DND-41 (cell line): ENCODE results near the gene OGFOD1.
"Not testable (repeated sequence)": the region's sequence is repeated elsewhere in the genome, so short reads cannot be mapped to it uniquely, and the experiment has no call there.

ENCODE experiments used
- ATAC-seq: fragments of 200-7000 bp; cut with Tn5 transposase; 3 replicates; pipeline ENCODE4 v1.9.1; 2021; ENCODE audit warnings: low read depth; ENCODE audit not compliant: insufficient read depth
- DNase-seq: peaks from one replicate; pipeline ENCODE4 v3.0.0-alpha.2; 2020
- H2AFZ ChIP-seq: 2 replicates; pipeline ENCODE4 v1.6.0; 2012; ENCODE audit warnings: low read depth, low read length
- H3K27ac ChIP-seq: 2 replicates; pipeline ENCODE4 v1.5.1; 2012; ENCODE audit warnings: low read length, inconsistent platforms
- H3K27me3 ChIP-seq: fragments of 200-600 bp; sonication (generic); 2 replicates; pipeline ENCODE4 v1.6.0; 2012; ENCODE audit warnings: low read length, mild to moderate bottlenecking, inconsistent platforms; ENCODE audit not compliant: insufficient read depth, poor library complexity
- H3K36me3 ChIP-seq: 2 replicates; pipeline ENCODE4 v1.5.1; 2012; ENCODE audit warnings: low read length, inconsistent platforms; ENCODE audit not compliant: insufficient read depth
- H3K4me1 ChIP-seq: 2 replicates; pipeline ENCODE4 v1.5.1; 2012; ENCODE audit warnings: mild to moderate bottlenecking, low read length; ENCODE audit not compliant: insufficient read depth
- H3K4me2 ChIP-seq: 2 replicates; pipeline ENCODE4 v1.6.0; 2012; ENCODE audit warnings: mild to moderate bottlenecking, moderate library complexity, low read length, inconsistent platforms; ENCODE audit not compliant: insufficient read depth
- H3K4me3 ChIP-seq, 2 experiments: fragments of 200-600 bp in 1 of 2; shearing (Covaris generic) in 1 of 2; 2 replicates each; pipeline ENCODE4 v1.5.1; 2012 to 2016; ENCODE audit warnings: inconsistent platforms in 2 of 2, low read length in 2 of 2, mild to moderate bottlenecking in 2 of 2, low read depth in 1 of 2, moderate library complexity in 1 of 2
- H3K79me2 ChIP-seq: 2 replicates; pipeline ENCODE4 v1.6.0; 2012; ENCODE audit warnings: low read length, inconsistent platforms; ENCODE audit not compliant: insufficient read depth
- H3K9ac ChIP-seq: 2 replicates; pipeline ENCODE4 v1.6.0; 2012; ENCODE audit warnings: low read depth, mild to moderate bottlenecking, inconsistent platforms, low read length, moderate library complexity
- H3K9me3 ChIP-seq: 2 replicates; pipeline ENCODE4 v1.5.1; 2012; ENCODE audit warnings: low read length, moderate library complexity, mild to moderate bottlenecking, inconsistent platforms; ENCODE audit not compliant: insufficient read depth, severe bottlenecking
- H4K20me1 ChIP-seq: 2 replicates; pipeline ENCODE4 v1.6.0; 2012; ENCODE audit warnings: low read length; ENCODE audit not compliant: insufficient read depth
- EZH2 ChIP-seq: IDR thresholded peaks from 3 replicates; pipeline ENCODE4 v1.6.1; 2012; ENCODE audit warnings: borderline replicate concordance, low read depth, mild to moderate bottlenecking, moderate library complexity, low read length, inconsistent platforms; ENCODE audit not compliant: severe bottlenecking
- TF ChIP-seq, protein P1 (sequence below): IDR thresholded peaks from 2 replicates; pipeline ENCODE4 v1.5.1; 2012; ENCODE audit warnings: borderline replicate concordance, low read length, moderate library complexity, mild to moderate bottlenecking; ENCODE audit not compliant: poor library complexity, severe bottlenecking; ENCODE audit errors: extremely low read depth

Gene OGFOD1

DNA sequence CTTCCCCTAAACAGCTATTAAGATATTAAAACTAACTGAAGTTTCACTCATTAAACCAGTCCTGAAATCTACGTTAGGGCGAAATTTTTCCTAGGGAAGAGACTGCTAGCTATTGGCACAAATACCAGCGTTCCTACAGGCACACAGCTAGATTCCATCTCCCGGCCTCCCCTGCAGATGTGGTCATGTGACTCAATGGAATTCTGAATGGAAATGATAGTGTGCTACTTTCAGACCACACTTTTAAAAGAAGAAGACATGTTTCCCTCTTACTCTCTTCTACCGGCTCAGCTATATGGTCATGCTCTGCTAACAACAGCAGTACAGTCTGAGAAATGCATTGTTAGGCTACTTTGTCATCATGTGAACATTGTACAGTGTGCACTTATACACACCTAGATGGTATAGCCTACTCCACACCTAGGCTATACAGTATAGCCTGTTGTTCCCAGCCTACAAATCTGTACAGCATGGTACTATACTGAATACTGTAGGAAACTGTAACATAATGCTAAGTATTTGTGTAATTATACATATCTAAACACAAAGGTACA is 31.4 kb downstream of the OGFOD1 start:
- TF ChIP-seq, protein P1, sequence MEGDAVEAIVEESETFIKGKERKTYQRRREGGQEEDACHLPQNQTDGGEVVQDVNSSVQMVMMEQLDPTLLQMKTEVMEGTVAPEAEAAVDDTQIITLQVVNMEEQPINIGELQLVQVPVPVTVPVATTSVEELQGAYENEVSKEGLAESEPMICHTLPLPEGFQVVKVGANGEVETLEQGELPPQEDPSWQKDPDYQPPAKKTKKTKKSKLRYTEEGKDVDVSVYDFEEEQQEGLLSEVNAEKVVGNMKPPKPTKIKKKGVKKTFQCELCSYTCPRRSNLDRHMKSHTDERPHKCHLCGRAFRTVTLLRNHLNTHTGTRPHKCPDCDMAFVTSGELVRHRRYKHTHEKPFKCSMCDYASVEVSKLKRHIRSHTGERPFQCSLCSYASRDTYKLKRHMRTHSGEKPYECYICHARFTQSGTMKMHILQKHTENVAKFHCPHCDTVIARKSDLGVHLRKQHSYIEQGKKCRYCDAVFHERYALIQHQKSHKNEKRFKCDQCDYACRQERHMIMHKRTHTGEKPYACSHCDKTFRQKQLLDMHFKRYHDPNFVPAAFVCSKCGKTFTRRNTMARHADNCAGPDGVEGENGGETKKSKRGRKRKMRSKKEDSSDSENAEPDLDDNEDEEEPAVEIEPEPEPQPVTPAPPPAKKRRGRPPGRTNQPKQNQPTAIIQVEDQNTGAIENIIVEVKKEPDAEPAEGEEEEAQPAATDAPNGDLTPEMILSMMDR, result no peak
- TF ChIP-seq EZH2, result no peak
- no peak overlapping the region for H3K27ac ChIP-seq

DNA sequence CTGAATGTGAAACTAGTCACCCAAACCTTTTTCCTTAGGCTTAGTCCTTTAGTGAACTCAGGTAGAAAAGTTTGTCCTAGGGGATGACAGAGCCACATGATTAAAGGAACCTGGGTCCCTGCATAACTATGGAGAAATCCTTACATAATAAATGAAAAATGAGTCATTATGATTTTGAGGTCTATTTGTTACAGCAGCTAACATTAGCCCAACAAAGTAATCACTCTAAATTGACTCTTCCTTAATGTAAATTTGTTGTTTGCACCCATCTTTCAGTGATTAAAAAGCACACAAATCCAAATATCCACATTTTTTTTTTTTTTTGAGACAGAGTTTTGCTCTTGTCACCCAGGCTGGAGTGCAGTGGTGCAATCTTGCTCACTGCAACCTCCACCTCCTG is 32.0 kb downstream of the OGFOD1 start:
- Histone ChIP-seq H3K4me2 (no peak overlapping the region), H3K27ac (no peak overlapping the region), H3K27me3 (no peaks in the 10 kb centered on the region), H2AFZ (no peak overlapping the region), H3K9me3 (no peaks in the 10 kb centered on the region), H3K36me3 (peaks cover 39% of the 10 kb centered on the region), H3K9ac (no peak overlapping the region), H3K4me3 (no peak overlapping the region), H4K20me1 (no peaks in the 10 kb centered on the region), H3K4me1 (no peaks in the 10 kb centered on the region), H3K79me2 (no peaks in the 10 kb centered on the region)
- TF ChIP-seq, protein P1, result no peak
- no peak for TF ChIP-seq EZH2
- DNase-seq (no peak), ATAC-seq (no peak)

More for the DNA sequence above, 31.4 kb downstream of the OGFOD1 start:
- Histone ChIP-seq H3K4me1 (no peaks in the 10 kb centered on the region), H3K36me3 (peaks cover 44% of the 10 kb centered on the region), H3K9ac (no peak overlapping the region), H3K4me2 (no peak overlapping the region), H3K9me3 (no peaks in the 10 kb centered on the region), H3K27me3 (no peaks in the 10 kb centered on the region), H3K4me3 (no peak overlapping the region), H4K20me1 (no peaks in the 10 kb centered on the region), H2AFZ (no peak overlapping the region), H3K79me2 (no peaks in the 10 kb centered on the region)
- ATAC-seq, result no peak
- no peak for DNase-seq

DNA sequence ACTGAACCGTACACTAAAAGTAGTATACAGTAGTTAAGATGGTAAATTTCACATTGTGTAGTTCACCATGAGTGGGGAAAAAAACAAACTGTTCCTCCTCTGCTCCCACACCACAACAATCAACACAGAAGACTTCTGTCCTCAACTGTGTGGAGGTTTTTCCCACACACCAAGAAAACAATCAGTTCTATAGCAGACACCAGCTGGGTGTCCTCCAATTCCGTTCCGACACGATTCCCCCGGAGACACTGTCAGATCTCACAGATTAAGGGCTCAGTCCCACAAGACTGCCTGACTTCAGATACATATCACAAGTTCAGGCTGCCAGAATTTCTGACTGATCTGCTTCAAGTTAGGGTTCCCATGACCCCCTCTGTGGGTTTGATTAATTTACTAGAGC is 36.7 kb downstream of the OGFOD1 start:
- DNase-seq, result no peak
- no peak overlapping the region for H3K27ac ChIP-seq
- no peak overlapping the region for H2AFZ ChIP-seq
- no peak overlapping the region for H3K4me3 ChIP-seq
- H3K79me2 ChIP-seq, result no peaks in the 10 kb centered on the region
- H3K9ac ChIP-seq, result no peak overlapping the region
- no peaks in the 10 kb centered on the region for H3K9me3 ChIP-seq
- no peak overlapping the region for H3K4me2 ChIP-seq
- H3K27me3 ChIP-seq, result no peaks in the 10 kb centered on the region
- ATAC-seq, result no peak
- H3K4me1 ChIP-seq, result no peaks in the 10 kb centered on the region
- H4K20me1 ChIP-seq, result no peaks in the 10 kb centered on the region
- peaks cover 18% of the 10 kb centered on the region for H3K36me3 ChIP-seq
- TF ChIP-seq, protein P1, result no peak
- TF ChIP-seq EZH2, result no peak

DNA sequence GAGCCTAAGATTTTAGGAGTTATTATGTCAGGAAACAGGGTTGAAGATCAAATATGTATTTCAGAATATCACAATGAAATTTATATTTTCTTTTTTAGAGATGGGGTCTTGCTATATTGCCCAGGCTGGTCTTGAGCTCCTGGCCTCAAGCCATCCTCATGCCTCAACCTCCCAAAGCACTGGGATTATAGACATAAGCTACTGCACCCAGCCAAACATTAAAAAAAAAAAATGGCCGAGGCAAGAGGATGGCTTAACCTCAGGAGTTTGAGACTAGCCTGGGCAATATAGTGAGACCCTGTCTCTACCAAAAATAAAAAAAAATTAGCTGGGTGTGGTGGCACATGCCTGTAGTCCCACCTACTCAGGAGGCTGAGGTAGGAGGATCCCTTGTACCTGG is 37.5 kb downstream of the OGFOD1 start:
- not testable (repeated sequence) for H3K27me3 ChIP-seq, H3K4me2 ChIP-seq, ATAC-seq, H2AFZ ChIP-seq, H3K79me2 ChIP-seq, H3K4me1 ChIP-seq, H3K9me3 ChIP-seq, H3K27ac ChIP-seq, DNase-seq, H3K4me3 ChIP-seq, H4K20me1 ChIP-seq, H3K9ac ChIP-seq
- H3K36me3 ChIP-seq, result peaks cover 18% of the 10 kb centered on the region
